H1 (cell line): ENCODE results near the gene UBR2. TPM values are rescaled to one million over a fixed set of nuclear protein-coding genes. Genes with fewer than 3 reads are reported as not detected.

Source experiments
- CTCF ChIA-PET: fragments of 300-600 bp; sonication (Branson Sonifier 250); formaldehyde crosslinking; loops from one replicate; lab custom pipeline; 2021; ENCODE audit not compliant: partially characterized antibody; lab: Charles Lee
- POLR2A ChIA-PET: fragments of 300-600 bp; sonication (Branson Sonifier 250); formaldehyde crosslinking; loops from one replicate; lab custom pipeline; 2021; ENCODE audit warnings: inconsistent platforms; ENCODE audit not compliant: partially characterized antibody; lab: Charles Lee
- DNase-seq, 2 experiments: peaks; one replicate each; pipeline versions ENCODE4 v3.0.0 to v3.0.0-alpha.2; 2010 to 2022; ENCODE audit warnings: low spot score in 2 of 2, low read depth in 1 of 2, mixed read lengths in 1 of 2
- FAIRE-seq: peaks from 2 replicates; lab custom pipeline; 2011; peaks lifted over from hg19 to GRCh38; lab: Jason Lieb, UNC
- H2AFZ ChIP-seq: 2 replicates; pipeline ENCODE4 v1.8.1; 2012; ENCODE audit warnings: low read length, inconsistent platforms
- H2AK5ac ChIP-seq: 2 replicates; pipeline ENCODE4 v1.6.1; 2013; ENCODE audit warnings: low read depth, low read length
- H2BK120ac ChIP-seq: replicated peaks from 2 replicates; pipeline ENCODE3; 2013; ENCODE audit warnings: low read depth, low read length, inconsistent platforms
- H2BK12ac ChIP-seq: 2 replicates; pipeline ENCODE4 v1.6.1; 2013; ENCODE audit warnings: low read depth, low read length
- H2BK15ac ChIP-seq: 2 replicates; pipeline ENCODE4 v1.6.1; 2013; ENCODE audit warnings: low read length
- H2BK20ac ChIP-seq: 2 replicates; pipeline ENCODE4 v1.6.1; 2013; ENCODE audit warnings: low read length
- H2BK5ac ChIP-seq: 2 replicates; pipeline ENCODE4 v1.6.1; 2013; ENCODE audit warnings: low read depth, low read length
- H3K14ac ChIP-seq: 2 replicates; pipeline ENCODE4 v1.6.1; 2013; ENCODE audit warnings: inconsistent platforms; ENCODE audit not compliant: insufficient read length
- H3K18ac ChIP-seq: 2 replicates; pipeline ENCODE4 v1.6.1; 2013; ENCODE audit warnings: low read length; ENCODE audit errors: extremely low read depth
- H3K23ac ChIP-seq: 2 replicates; pipeline ENCODE4 v1.6.1; 2013; ENCODE audit warnings: inconsistent platforms; ENCODE audit not compliant: insufficient read length
- H3K23me2 ChIP-seq: 2 replicates; pipeline ENCODE4 v1.6.1; 2013; ENCODE audit warnings: low read depth, low read length
- H3K27ac ChIP-seq: 2 replicates; pipeline ENCODE4 v1.6.1; 2011; ENCODE audit warnings: low read depth, low read length, inconsistent platforms
- H3K27me3 ChIP-seq, 4 experiments: replicated peaks in 1 of 4; 1 replicate in 1 of 4; 2 replicates in 3 of 4; pipeline versions ENCODE4 v1.6.1 to v1.8.1; 2011 to 2013; ENCODE audit warnings: low read length in 3 of 4, mild to moderate bottlenecking in 3 of 4, inconsistent platforms in 2 of 4, mixed read lengths in 2 of 4, moderate library complexity in 1 of 4; ENCODE audit not compliant: control insufficient read depth in 3 of 4, insufficient read depth in 3 of 4; ENCODE audit errors: extremely low read depth in 1 of 4
- H3K36me3 ChIP-seq, 4 experiments: 2 replicates each; pipeline versions ENCODE4 v1.6.1 to v1.8.1; 2011 to 2013; ENCODE audit warnings: mild to moderate bottlenecking in 4 of 4, low read length in 3 of 4, moderate library complexity in 2 of 4, control low read depth in 1 of 4, inconsistent platforms in 1 of 4; ENCODE audit not compliant: insufficient read depth in 4 of 4, control insufficient read depth in 2 of 4
- H3K4ac ChIP-seq: replicated peaks from 2 replicates; pipeline ENCODE3; 2013; ENCODE audit warnings: low read length, low read depth, mixed read lengths, inconsistent platforms; ENCODE audit not compliant: insufficient read length
- H3K4me1 ChIP-seq, 4 experiments: replicated peaks in 1 of 4; 1 replicate in 1 of 4; 2 replicates in 3 of 4; pipeline versions ENCODE4 v1.6.1 to v1.8.1; 2011 to 2013; ENCODE audit warnings: low read length in 3 of 4, inconsistent platforms in 2 of 4, mixed read lengths in 1 of 4; ENCODE audit not compliant: insufficient read depth in 4 of 4, control insufficient read depth in 3 of 4
- H3K4me2 ChIP-seq, 2 experiments: 2 replicates each; pipeline versions ENCODE4 v1.6.1 to v1.8.1; 2011 to 2013; ENCODE audit warnings: low read depth in 2 of 2, low read length in 2 of 2, control low read depth in 1 of 2, inconsistent platforms in 1 of 2, mild to moderate bottlenecking in 1 of 2; ENCODE audit not compliant: insufficient read depth in 1 of 2
- H3K4me3 ChIP-seq, 4 experiments: fragments of 200-600, 300-600 bp in 1 of 4; sonication (generic), shearing (Covaris generic), sonication (Bioruptor Twin) in 1 of 4; 2 replicates each; pipeline versions ENCODE4 v1.5.1 to v1.8.1; 2011 to 2016; ENCODE audit warnings: low read length in 4 of 4, low read depth in 3 of 4, control low read depth in 2 of 4, inconsistent platforms in 2 of 4, mild to moderate bottlenecking in 2 of 4, mixed read lengths in 1 of 4, moderate library complexity in 1 of 4; ENCODE audit not compliant: insufficient read depth in 2 of 4; ENCODE audit errors: extremely low read depth in 1 of 4
- H3K56ac ChIP-seq: replicated peaks from 2 replicates; pipeline ENCODE3; 2013; ENCODE audit warnings: low read depth, mild to moderate bottlenecking, mixed read lengths, low read length, inconsistent platforms; ENCODE audit not compliant: insufficient read length
- H3K79me1 ChIP-seq: 2 replicates; pipeline ENCODE4 v1.6.1; 2013; ENCODE audit warnings: low read depth, low read length, control low read depth
- H3K79me2 ChIP-seq, 2 experiments: 2 replicates each; pipeline versions ENCODE4 v1.6.1 to v1.8.1; 2012 to 2013; ENCODE audit warnings: low read length in 2 of 2, mild to moderate bottlenecking in 2 of 2, inconsistent platforms in 1 of 2; ENCODE audit not compliant: insufficient read depth in 2 of 2, control insufficient read depth in 1 of 2
- H3K9ac ChIP-seq, 4 experiments: replicated peaks in 1 of 4; 1 replicate in 1 of 4; 2 replicates in 3 of 4; pipeline versions ENCODE4 v1.6.1 to v1.8.1; 2011 to 2013; ENCODE audit warnings: low read depth in 3 of 4, low read length in 3 of 4, control low read depth in 2 of 4, mild to moderate bottlenecking in 2 of 4, moderate library complexity in 2 of 4, inconsistent platforms in 1 of 4; ENCODE audit errors: extremely low read depth in 1 of 4
- H3K9me3 ChIP-seq, 2 experiments: 2 replicates each; pipeline versions ENCODE4 v1.6.1 to v1.8.1; 2012 to 2013; ENCODE audit warnings: mild to moderate bottlenecking in 2 of 2, moderate library complexity in 2 of 2, control low read depth in 1 of 2, inconsistent platforms in 1 of 2, low read depth in 1 of 2, low read length in 1 of 2, mixed read lengths in 1 of 2; ENCODE audit not compliant: insufficient read depth in 2 of 2
- H4K20me1 ChIP-seq, 2 experiments: replicated peaks in 1 of 2; 2 replicates each; pipeline versions ENCODE3 to v1.8.1; 2011 to 2013; ENCODE audit warnings: inconsistent platforms in 2 of 2, low read length in 2 of 2, mild to moderate bottlenecking in 1 of 2; ENCODE audit not compliant: insufficient read depth in 2 of 2, control insufficient read depth in 1 of 2
- H4K5ac ChIP-seq: 2 replicates; pipeline ENCODE4 v1.6.1; 2013; ENCODE audit warnings: low read length, low read depth, mixed read lengths, inconsistent platforms; ENCODE audit not compliant: insufficient read length
- H4K8ac ChIP-seq: 2 replicates; pipeline ENCODE4 v1.8.0; 2013; ENCODE audit warnings: mild to moderate bottlenecking, moderate library complexity, low read length, inconsistent platforms; ENCODE audit not compliant: insufficient read depth; ENCODE audit errors: extremely low read depth
- H4K91ac ChIP-seq: replicated peaks from 2 replicates; pipeline ENCODE3; 2013; ENCODE audit warnings: low read length, mixed read lengths, inconsistent platforms; ENCODE audit not compliant: insufficient read length
- BRCA1 ChIP-seq: IDR thresholded peaks from 2 replicates; pipeline ENCODE4 v1.6.1; 2012; ENCODE audit warnings: low read depth, low read length, improper control_type of control experiment
- CREB1 ChIP-seq: IDR thresholded peaks from 2 replicates; pipeline ENCODE4 v1.6.1; 2012; ENCODE audit warnings: inconsistent platforms
- POU5F1 ChIP-seq: IDR thresholded peaks from 2 replicates; pipeline ENCODE4 v1.6.1; 2011; ENCODE audit warnings: low read depth, mild to moderate bottlenecking, low read length, moderate library complexity
- SAP30 ChIP-seq: fragments of 300-600 bp; sonication (generic); IDR thresholded peaks from 2 replicates; pipeline ENCODE4 v1.7.1; 2012; ENCODE audit warnings: low read length, moderate library complexity, mild to moderate bottlenecking, inconsistent platforms; ENCODE audit not compliant: insufficient read depth, insufficient replicate concordance
- SIN3A ChIP-seq, 2 experiments: IDR thresholded peaks in 1 of 2; conservative IDR thresholded peaks in 1 of 2; 2 replicates each; pipeline ENCODE4 v1.6.1; 2011 to 2012; ENCODE audit warnings: low read length in 2 of 2, improper control_type of control experiment in 1 of 2, low read depth in 1 of 2, mild to moderate bottlenecking in 1 of 2
- WGBS, 2 experiments: shearing (Covaris generic) in 1 of 2; methylation state at CpG; one replicate each; pipeline versions ENCODE4 v1.1.6 to v1.1.7; 2013 to 2015; ENCODE audit warnings: low lambda C conversion rate in 2 of 2, mixed read lengths in 2 of 2, inconsistent platforms in 1 of 2, low coverage in 1 of 2, missing lambda C conversion rate in 1 of 2; ENCODE audit not compliant: insufficient replicate concordance in 2 of 2, insufficient coverage in 1 of 2, insufficient read length in 1 of 2; ENCODE audit errors: extremely low coverage in 1 of 2, missing lambda C conversion rate in 1 of 2; 5-methylcytosine and 5-hydroxymethylcytosine counted together
- polyA plus RNA-seq, 7 experiments: library from polyadenylated mRNA; depleted of rRNA in 3 of 7; stranded (reverse) in 5 of 7; unstranded in 2 of 7; fragments of >200 nt in 5 of 7; fragments of 200-250 nt in 2 of 7; gene quantifications; 1 replicate in 5 of 7; 2 replicates in 1 of 7; 4 replicates in 1 of 7; pipeline versions ENCODE4 v1.2.1 to v1.2.3, GENCODE V29; 2011 to 2013; ENCODE audit warnings: missing spikeins in 2 of 7, mixed read lengths in 2 of 7
- total RNA-seq: library from RNA; stranded (reverse); fragmentation: NEBNext Ultra II Directional; extraction: Animal tissue kit (Norgen Biotek cat#: 25700); gene quantifications from 2 replicates; pipeline ENCODE4 v1.2.1, GENCODE V29; 2021

Gene UBR2
- total and polyA plus RNA-seq, 2 of the 8 experiments (the other 6 are each of a cell fraction or from before 2014, with no cell fraction given) = 6.5 to 19.5 TPM

GRCh38 chr6:42711930-42712329 lies 148.1 kb downstream of the UBR2 start:
- peaks cover 2 to 7% (median 4%) of the 10 kb centered on the region in 4 experiments; a peak in 4 of 7 replicates for H3K4me1 ChIP-seq
- CTCF ChIA-PET = interaction anchor here (1.6 kb wide), 1 partner anchor 14 kb away, joined by 4 read pairs; no protein-coding TSS in a partner anchor

More at GRCh38 chr6:42711930-42712329, 148.1 kb downstream of the UBR2 start:
- FAIRE-seq = no peak
- H3K79me1 ChIP-seq = no peaks in the 10 kb centered on the region
- H3K9me3 ChIP-seq = peaks cover 5 to 6% of the 10 kb centered on the region in 2 experiments; a peak in 1 of 4 replicates
- H3K56ac ChIP-seq = no peak overlapping the region
- H4K8ac ChIP-seq = no peak overlapping the region
- H3K4me2 ChIP-seq = no peak overlapping the region
- H2BK5ac ChIP-seq = no peak overlapping the region
- POLR2A ChIA-PET = interaction anchor here (1.1 kb wide), 1 partner anchor 173 kb away, joined by 5 read pairs; no protein-coding TSS in a partner anchor
- H3K14ac ChIP-seq = no peak overlapping the region
- H3K36me3 ChIP-seq = no peaks in the 10 kb centered on the region
- H2AFZ ChIP-seq = no peak overlapping the region
- no peaks in the 10 kb centered on the region; a peak in 1 of 7 replicates for H3K27me3 ChIP-seq
- no peak overlapping the region for H2AK5ac ChIP-seq
- H3K27ac ChIP-seq = no peak overlapping the region
- H3K18ac ChIP-seq = no peak overlapping the region
- no peak overlapping the region for H4K91ac ChIP-seq
- H2BK12ac ChIP-seq = no peak overlapping the region
- DNase-seq = no peak
- no peaks in the 10 kb centered on the region for H3K79me2 ChIP-seq
- H3K23ac ChIP-seq = no peak overlapping the region
- H2BK15ac ChIP-seq = no peak overlapping the region
- H4K5ac ChIP-seq = no peak overlapping the region
- no peaks in the 10 kb centered on the region for H4K20me1 ChIP-seq
- no peak overlapping the region for H2BK20ac ChIP-seq
- 83% methylated on average over 5 of the region's 5 CpGs; no CpG with 5 or more reads in 1 of the 2 experiments for WGBS, 2 experiments
- no peak for TF ChIP-seq SIN3A (conservative IDR thresholded peaks at IDR 0.05 in 1 of 2, IDR thresholded peaks at IDR 0.05 in 1 of 2; ENCODE audit: low read depth in 1 of 2, low read length in 2 of 2)
- TF ChIP-seq POU5F1 = no peak
- no peak for TF ChIP-seq BRCA1
- TF ChIP-seq CREB1 = no peak
- no peak for TF ChIP-seq SAP30
- no peak overlapping the region for H3K9ac ChIP-seq
- no peak overlapping the region for H3K4ac ChIP-seq
- H3K4me3 ChIP-seq = no peak overlapping the region
- no peaks in the 10 kb centered on the region for H3K23me2 ChIP-seq
- no peak overlapping the region for H2BK120ac ChIP-seq
